Measurements from ENCODE around the gene ZBTB14. TPM values are rescaled to one million over a fixed set of nuclear protein-coding genes. Genes with fewer than 3 reads are reported as not detected.
A peak's percentile ranks its signal among the peaks of the same experiment; 100 is the strongest.

Gene ZBTB14
- total RNA-seq, 1 donor from 2014 or later, result 11.9 TPM

GRCh38 chr18:5253910-5254309, 41.6 kb downstream of the ZBTB14 start:
- Mint-ChIP-seq H3K36me3 (ENCODE audit: low read depth) (no peaks in the 10 kb centered on the region), H3K4me1 (ENCODE audit: low read depth) (no peaks in the 10 kb centered on the region), H3K9me3 (ENCODE audit: low read depth) (no peaks in the 10 kb centered on the region), H3K27ac (ENCODE audit: unreplicated experiment) (no peak overlapping the region), H3K4me3 (ENCODE audit: unreplicated experiment) (no peak overlapping the region), H3K27me3 (ENCODE audit: low read depth) (peaks cover 26% of the 10 kb centered on the region)
- no peak for DNase-seq (ENCODE audit: low spot score)
- no peak for TF ChIP-seq CTCF (IDR thresholded peaks at IDR 0.05)

GRCh38 chr18:5251117-5251516, 44.4 kb downstream of the ZBTB14 start:
- no peak for DNase-seq (ENCODE audit: low spot score)
- H3K27me3 Mint-ChIP-seq (ENCODE audit: low read depth), result peaks cover 18% of the 10 kb centered on the region
- H3K9me3 Mint-ChIP-seq (ENCODE audit: low read depth), result no peaks in the 10 kb centered on the region
- no peak overlapping the region for H3K27ac Mint-ChIP-seq (ENCODE audit: unreplicated experiment)
- no peak overlapping the region for H3K4me3 Mint-ChIP-seq (ENCODE audit: unreplicated experiment)
- TF ChIP-seq CTCF (IDR thresholded peaks at IDR 0.05), result no peak
- no peaks in the 10 kb centered on the region for H3K4me1 Mint-ChIP-seq (ENCODE audit: low read depth)
- no peaks in the 10 kb centered on the region for H3K36me3 Mint-ChIP-seq (ENCODE audit: low read depth)

GRCh38 chr18:5250603-5251002, 44.9 kb downstream of the ZBTB14 start:
- DNase-seq (ENCODE audit: low spot score), result no peak
- TF ChIP-seq CTCF (IDR thresholded peaks at IDR 0.05), result no peak
- Mint-ChIP-seq H3K4me1 (ENCODE audit: low read depth) (no peaks in the 10 kb centered on the region), H3K36me3 (ENCODE audit: low read depth) (no peaks in the 10 kb centered on the region), H3K27me3 (ENCODE audit: low read depth) (peaks cover 16% of the 10 kb centered on the region), H3K27ac (ENCODE audit: unreplicated experiment) (no peak overlapping the region), H3K9me3 (ENCODE audit: low read depth) (no peaks in the 10 kb centered on the region), H3K4me3 (ENCODE audit: unreplicated experiment) (no peak overlapping the region)

- peaks cover 13% of the 10 kb centered on the region for H3K9me3 Mint-ChIP-seq (ENCODE audit: low read depth)
- TF ChIP-seq CTCF (IDR thresholded peaks at IDR 0.05), result no peak
- H3K4me3 Mint-ChIP-seq (ENCODE audit: unreplicated experiment), result no peak overlapping the region
- peaks cover 7% of the 10 kb centered on the region for H3K4me1 Mint-ChIP-seq (ENCODE audit: low read depth)
- no peak for DNase-seq (ENCODE audit: low spot score)
- H3K27me3 Mint-ChIP-seq (ENCODE audit: low read depth), result no peaks in the 10 kb centered on the region
- H3K36me3 Mint-ChIP-seq (ENCODE audit: low read depth), result peaks cover 14% of the 10 kb centered on the region
- H3K27ac Mint-ChIP-seq (ENCODE audit: unreplicated experiment), result no peak overlapping the region
Measured at GRCh38 chr18:5244941-5245340, 50.6 kb downstream of the ZBTB14 start.

- H3K4me1 Mint-ChIP-seq (ENCODE audit: low read depth), result peaks cover 30% of the 10 kb centered on the region
- no peak overlapping the region for H3K27ac Mint-ChIP-seq (ENCODE audit: unreplicated experiment)
- no peak for TF ChIP-seq CTCF (IDR thresholded peaks at IDR 0.05)
- H3K36me3 Mint-ChIP-seq (ENCODE audit: low read depth), result peaks cover 16% of the 10 kb centered on the region
- peak overlapping the region; percentile 93 for H3K4me3 Mint-ChIP-seq (ENCODE audit: unreplicated experiment)
- DNase-seq (ENCODE audit: low spot score), result no peak
- peaks cover 14% of the 10 kb centered on the region for H3K9me3 Mint-ChIP-seq (ENCODE audit: low read depth)
- no peaks in the 10 kb centered on the region for H3K27me3 Mint-ChIP-seq (ENCODE audit: low read depth)
Measured at GRCh38 chr18:5239447-5239846, 56.1 kb downstream of the ZBTB14 start.

Other genes starting within 250 kb of the ZBTB14 start
- gene AKAIN1, start 98.5 kb downstream of the ZBTB14 start, total RNA-seq, result not detected in 3 replicates
- gene EPB41L3, start 248.3 kb upstream of the ZBTB14 start, total RNA-seq, result 47.0 to 63.5 TPM (median 61.1 TPM) in 3 replicates